Measurements from ENCODE around the gene NFIX.
A peak's percentile ranks its signal among the peaks of the same experiment; 100 is the strongest.

Gene NFIX

GRCh38 chr19:13039211-13039789, 44.0 kb downstream of the NFIX start:
- peak; percentile 42 for DNase-seq

DNA sequence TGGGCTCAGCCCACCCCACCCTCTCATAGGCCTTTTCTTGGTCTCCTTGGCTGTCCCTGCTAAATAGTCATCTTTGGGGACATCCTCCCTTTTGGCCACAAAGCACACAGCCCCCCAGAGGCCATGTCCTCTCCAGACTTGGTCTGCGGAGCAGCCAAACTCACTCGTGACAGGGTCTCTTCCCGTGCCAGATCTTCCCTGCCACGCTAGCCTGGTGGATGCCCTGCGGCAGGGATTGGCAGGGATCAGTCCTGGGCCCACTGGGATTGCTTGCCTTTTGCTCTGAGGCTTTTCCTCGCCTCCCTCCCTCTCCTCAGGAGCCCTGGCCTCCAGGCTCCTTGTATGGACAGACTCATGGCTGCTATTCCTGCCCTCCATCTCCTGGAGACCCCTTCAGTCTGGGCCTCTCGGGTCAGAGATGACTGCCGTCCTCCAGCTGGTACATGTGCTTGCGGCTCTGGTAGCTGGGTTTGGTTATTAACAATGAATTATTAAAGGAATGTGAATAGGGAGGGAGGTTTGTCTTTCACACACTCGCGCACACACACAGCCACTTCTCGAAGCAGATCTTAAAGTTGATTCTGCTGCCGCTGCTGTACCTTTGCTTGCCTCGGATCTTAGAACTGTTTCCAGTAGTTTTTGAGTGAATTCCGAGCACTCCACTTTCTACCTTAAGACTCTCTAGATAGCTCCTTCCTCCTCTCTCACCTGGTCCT, 45.1 kb downstream of the NFIX start:
- DNase-seq, result no peak

DNA sequence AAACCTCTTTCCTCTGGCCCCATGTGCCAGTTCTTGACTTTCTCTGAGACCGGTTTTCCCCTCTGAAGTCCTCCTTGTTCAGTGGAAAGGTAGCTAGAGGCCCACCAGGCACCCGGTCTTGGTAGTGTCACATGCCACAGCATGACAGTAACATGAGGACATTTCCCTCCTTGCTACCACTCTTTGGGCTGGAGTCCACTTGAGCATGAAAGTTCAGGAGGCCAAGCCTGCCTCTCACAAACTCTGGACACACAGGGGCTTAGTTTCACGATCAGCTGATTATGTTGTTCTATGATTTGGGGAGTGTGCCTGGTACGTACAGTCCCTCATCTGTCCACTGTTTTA, 45.6 kb downstream of the NFIX start:
- no peak for DNase-seq

DNA sequence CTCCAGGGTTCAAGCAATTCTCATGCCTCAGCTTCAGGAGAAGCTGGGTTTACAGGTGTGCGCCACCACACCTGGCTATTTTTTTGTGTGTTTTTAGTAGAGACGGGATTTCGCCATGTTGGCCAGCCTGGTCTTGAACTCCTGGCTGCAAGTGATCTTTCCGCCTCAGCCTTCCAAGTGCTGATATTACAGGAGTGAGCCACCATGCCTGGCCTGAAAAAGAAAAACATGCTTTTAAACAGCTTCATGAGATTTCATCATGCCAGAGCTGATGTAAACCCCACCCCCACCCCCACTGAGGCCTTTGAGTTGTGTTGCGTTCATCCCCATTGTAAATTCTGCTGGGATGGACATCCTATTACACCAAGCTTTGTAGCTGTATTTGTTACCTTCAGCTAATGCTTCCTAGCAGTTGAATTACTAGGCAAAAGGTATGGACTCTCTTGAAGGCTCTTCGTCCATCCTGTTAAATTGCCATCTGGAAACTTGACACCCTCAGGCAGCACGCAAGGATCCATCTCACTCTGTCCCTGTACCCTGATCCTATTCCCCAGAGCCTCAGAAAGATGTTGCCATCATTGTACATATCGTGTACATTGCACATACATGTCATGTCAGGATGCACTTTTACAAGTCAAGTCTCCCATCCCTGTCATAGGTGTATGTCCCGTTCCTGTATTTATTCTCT, 47.3 kb downstream of the NFIX start:
- no peak for DNase-seq

- DNase-seq, result no peak
These were observed 48.0 kb downstream of the NFIX start for GRCh38 chr19:13043285-13043684.

- no peak for DNase-seq
These were observed 49.1 kb downstream of the NFIX start for GRCh38 chr19:13044231-13044836.

- DNase-seq, result no peak
These were observed 50.5 kb downstream of the NFIX start for GRCh38 chr19:13045812-13046211.

- no peak for DNase-seq
These were observed 52.1 kb downstream of the NFIX start for GRCh38 chr19:13047374-13047773.

- DNase-seq, result no peak
These were observed 55.0 kb downstream of the NFIX start for GRCh38 chr19:13050274-13050673.

DNA sequence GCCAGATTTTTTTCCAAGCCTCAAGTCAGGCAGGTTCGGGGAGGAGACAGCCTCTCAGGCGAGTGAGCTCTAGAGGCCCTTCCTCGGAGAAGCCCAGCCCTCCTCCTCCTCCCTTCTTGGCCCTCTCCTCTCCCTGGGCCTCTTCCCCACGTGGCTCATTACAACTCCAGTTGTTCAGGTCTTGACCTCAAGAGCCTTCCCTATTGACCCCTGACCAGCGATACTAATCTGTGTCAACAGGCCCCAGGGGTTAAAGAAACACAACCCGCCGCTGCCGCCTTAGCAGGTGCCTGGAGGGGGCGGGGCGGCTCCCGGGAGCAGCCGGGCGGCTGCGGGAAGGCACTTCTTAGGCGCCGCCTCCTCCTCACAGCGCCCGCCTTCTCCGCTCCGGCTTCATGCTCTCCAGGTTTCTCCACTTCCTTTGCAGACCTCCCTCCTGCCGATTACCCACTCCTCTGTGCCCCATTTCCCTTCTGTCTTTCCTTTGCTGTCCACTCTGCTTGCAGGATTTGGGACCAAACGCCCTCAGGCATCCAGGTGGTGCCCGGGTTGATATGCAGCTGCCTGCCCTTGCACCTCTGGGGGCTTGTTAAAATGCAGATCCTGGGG, 56.4 kb downstream of the NFIX start:
- DNase-seq, result peak; percentile 84

GRCh38 chr19:13052447-13053175, 57.3 kb downstream of the NFIX start:
- no peak for DNase-seq

GRCh38 chr19:13053238-13053637, 58.0 kb downstream of the NFIX start:
- DNase-seq, result no peak

DNA sequence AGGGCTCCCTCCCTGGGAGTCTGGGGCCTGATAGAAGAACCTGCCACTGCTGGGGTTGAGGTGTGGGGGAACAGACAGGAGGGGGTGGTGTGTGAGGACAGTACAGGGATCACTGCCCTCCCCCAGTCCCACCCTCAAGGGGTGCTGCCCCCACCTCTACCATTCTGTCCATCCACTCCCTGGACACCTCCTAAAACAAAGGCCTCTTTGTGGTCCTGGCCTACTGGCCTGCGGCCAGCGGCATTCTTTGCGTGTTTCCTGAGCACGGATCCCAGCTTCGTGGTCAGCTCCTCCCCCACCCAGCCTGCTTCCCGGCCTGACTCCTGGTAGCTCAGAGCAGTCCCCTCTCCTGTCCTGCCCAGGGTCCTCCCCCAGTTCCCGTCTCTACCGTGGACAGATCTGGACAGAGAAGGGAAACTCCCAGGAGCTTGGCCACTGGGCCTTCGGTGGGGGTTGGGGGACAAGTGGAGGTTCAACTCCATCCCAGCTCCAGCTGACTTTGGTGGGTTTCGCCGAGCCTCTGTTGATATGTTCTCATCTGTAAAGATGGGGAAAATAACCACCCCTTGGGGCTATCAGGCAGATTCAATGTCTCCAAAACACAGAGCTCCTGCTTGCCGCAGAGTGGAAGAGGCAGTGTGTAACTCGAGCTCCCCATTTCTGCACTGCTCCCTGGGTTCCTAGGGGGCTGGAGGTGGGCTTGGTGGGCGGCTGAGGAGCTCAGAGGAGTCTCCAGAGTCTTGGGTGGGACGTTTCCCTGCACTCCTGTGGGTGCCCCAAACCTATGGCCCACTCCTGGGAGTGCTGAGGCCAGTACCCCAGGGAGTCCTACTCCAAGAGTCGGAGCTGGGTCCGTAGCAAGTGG, 58.7 kb downstream of the NFIX start:
- DNase-seq, result no peak

- no peak for DNase-seq
These were observed 59.4 kb downstream of the NFIX start for GRCh38 chr19:13054626-13055212.

GRCh38 chr19:13055213-13056051, 60.2 kb downstream of the NFIX start:
- no peak for DNase-seq

DNA sequence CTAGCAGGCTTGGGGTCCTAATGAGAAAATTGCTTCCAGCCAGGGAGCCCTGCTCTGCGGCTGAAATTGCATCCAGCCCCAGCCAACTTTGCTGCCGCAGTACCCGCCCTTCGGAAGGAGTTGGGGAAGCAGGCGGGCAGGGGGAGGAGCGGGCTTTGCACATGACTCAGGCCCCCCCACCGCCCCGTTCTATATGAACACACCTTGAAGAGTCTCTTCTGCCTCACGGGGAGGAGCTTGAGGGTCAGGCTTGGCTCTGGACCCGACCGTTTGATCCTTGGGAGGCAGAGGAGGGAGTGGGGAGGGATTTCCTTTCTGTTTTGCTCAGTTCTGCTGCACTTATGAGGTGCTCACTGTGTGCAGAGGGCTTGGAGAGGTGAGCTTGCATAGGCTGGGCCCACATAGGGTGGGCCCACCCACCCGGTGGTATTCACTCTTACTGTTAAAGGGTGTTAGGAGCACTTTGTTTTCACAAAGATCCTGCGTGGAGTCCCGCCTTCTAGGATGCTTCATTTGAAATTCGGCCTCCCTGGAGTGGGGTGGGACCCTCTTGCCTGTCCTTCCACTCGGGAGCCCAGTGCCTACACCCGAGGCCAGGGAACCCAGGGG, 60.9 kb downstream of the NFIX start:
- no peak for DNase-seq

DNA sequence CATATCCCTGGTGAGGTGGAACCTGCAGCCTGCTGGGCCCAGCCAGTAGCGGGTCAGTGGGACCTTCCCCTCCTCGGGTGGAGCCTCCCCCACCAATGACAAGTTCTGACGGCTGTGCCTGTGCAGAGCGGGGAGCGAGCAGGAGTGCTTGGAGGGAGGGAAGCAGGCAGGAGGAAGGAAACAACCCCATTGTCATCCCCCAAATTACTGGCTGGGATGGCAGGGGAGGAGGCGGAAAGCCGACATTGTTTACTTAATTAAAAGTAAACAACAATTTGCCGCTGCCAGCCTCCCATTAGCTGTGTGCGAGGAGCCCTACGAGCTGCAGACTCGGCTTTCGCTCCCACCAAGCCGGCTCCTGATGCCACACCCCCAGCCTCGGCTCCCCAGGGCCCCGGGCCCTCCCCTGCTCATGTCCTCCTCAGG, 61.9 kb downstream of the NFIX start:
- no peak for DNase-seq

- peak; percentile 27 for DNase-seq
These were observed 62.5 kb downstream of the NFIX start for GRCh38 chr19:13057744-13058143.

- no peak for DNase-seq
These were observed 63.8 kb downstream of the NFIX start for GRCh38 chr19:13058951-13059660.

All from NCI-H2171 (cell line).